ENCODE data around the gene SEMA5B.

GRCh38 chr3:122936335-122936734 lies 91.2 kb downstream of the SEMA5B start:
- TF ChIP-seq CTCF (IDR thresholded peaks at IDR 0.05; ENCODE audit: insufficient read depth, low read depth, low read length) = no peak
- TF ChIP-seq EZH2 (IDR thresholded peaks at IDR 0.05; ENCODE audit: insufficient read depth, low read length) = no peak
